ENCODE results near the gene OR52E1. TPM values are rescaled to one million over a fixed set of nuclear protein-coding genes. Genes with fewer than 3 reads are reported as not detected.

The OR52E1 gene
- total and polyA plus RNA-seq, 4 experiments from 2014 or later, result not detected

DNA sequence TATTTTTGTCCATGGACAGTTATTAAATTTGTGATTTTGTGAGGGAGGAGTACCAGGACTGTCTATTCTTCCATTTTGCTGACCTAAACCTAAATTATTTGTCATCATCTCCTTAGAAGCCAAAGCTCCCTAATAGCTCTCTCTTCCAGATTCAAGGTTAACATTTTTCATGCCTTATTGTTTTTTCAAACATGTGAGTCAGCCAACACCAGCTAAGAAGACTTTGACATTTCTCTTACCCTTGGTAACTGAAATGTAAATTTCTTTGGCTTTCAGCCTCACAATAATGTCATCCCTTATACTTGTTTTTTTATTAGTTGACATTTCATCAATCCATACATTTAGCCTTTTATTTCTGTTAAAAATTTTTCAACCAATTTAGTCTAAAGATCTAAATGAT, 19.2 kb downstream of the OR52E1 start:
- ChIA-PET CTCF (ENCODE audit: partially characterized antibody) (no interaction called here), POLR2A (ENCODE audit: partially characterized antibody) (no interaction called here)
- no peaks in the 10 kb centered on the region for H3K36me3 ChIP-seq (ENCODE audit: insufficient read depth, low read length)
- H3K4me1 ChIP-seq (ENCODE audit: insufficient read depth, low read length), result no peaks in the 10 kb centered on the region
- intact Hi-C loops (cut with micrococcal nuclease), result no loop called here
- Mint-ChIP-seq H3K36me3 (no peaks in the 10 kb centered on the region), H3K4me1 (no peaks in the 10 kb centered on the region), H3K27ac (no peak overlapping the region), H3K4me3 (no peak overlapping the region), H3K9me3 (peaks cover 0 to 1% (median 0%) of the 10 kb centered on the region in 8 donors), H3K27me3 (no peaks in the 10 kb centered on the region)
- H3K9me3 ChIP-seq (ENCODE audit: control insufficient read depth in 1 of 2, low read length in 2 of 2), result no peaks in the 10 kb centered on the region
- H3K27me3 ChIP-seq (ENCODE audit: insufficient read depth, low read length), result no peaks in the 10 kb centered on the region
- no peak overlapping the region for H3K27ac ChIP-seq (ENCODE audit: low read depth, low read length)
- DNase-seq, result no peak
- H3K4me3 ChIP-seq (ENCODE audit: low read length in 2 of 2), result no peak overlapping the region

DNA sequence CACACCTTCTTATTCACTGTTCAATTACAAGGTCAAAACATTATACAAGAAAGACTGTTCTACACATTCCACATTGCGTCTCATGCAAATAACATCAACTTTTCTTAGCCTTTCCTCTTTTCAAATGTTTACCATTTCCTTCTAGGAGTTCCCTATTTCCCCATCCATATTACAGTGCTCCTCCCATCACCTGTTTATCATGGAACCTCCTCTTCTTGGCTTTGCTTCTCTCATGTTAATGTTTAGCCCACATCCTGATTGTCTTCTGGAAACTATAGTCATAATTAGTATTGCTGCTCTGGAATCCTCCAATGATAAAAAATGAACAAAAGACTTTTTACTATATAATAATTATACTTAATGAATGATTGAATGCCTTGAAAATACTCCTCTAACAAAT, 21.3 kb downstream of the OR52E1 start:
- H3K36me3 Mint-ChIP-seq, result no peaks in the 10 kb centered on the region
- H3K4me1 Mint-ChIP-seq, result no peaks in the 10 kb centered on the region
- H3K27ac Mint-ChIP-seq, result no peak overlapping the region
- Histone ChIP-seq H3K9me3 (ENCODE audit: control insufficient read depth in 1 of 2, low read length in 2 of 2) (no peaks in the 10 kb centered on the region), H3K36me3 (ENCODE audit: insufficient read depth, low read length) (no peaks in the 10 kb centered on the region), H3K27me3 (ENCODE audit: insufficient read depth, low read length) (no peaks in the 10 kb centered on the region), H3K4me1 (ENCODE audit: insufficient read depth, low read length) (no peaks in the 10 kb centered on the region), H3K27ac (ENCODE audit: low read depth, low read length) (no peak overlapping the region), H3K4me3 (ENCODE audit: low read length in 2 of 2) (no peak overlapping the region)
- CTCF ChIA-PET (ENCODE audit: partially characterized antibody), result no interaction called here
- intact Hi-C loops (cut with micrococcal nuclease), result no loop called here
- no peak for DNase-seq
- peak overlapping the region in 1 of 8 donors; percentile 5 for H3K4me3 Mint-ChIP-seq
- peaks cover 0 to 1% (median 0%) of the 10 kb centered on the region in 8 donors for H3K9me3 Mint-ChIP-seq
- no peaks in the 10 kb centered on the region for H3K27me3 Mint-ChIP-seq
- POLR2A ChIA-PET (ENCODE audit: partially characterized antibody), result no interaction called here

- POLR2A ChIA-PET (ENCODE audit: partially characterized antibody), result no interaction called here
- intact Hi-C loops (cut with micrococcal nuclease), result no loop called here
- Histone ChIP-seq H3K27me3 (ENCODE audit: insufficient read depth, low read length) (no peaks in the 10 kb centered on the region), H3K9me3 (ENCODE audit: control insufficient read depth in 1 of 2, low read length in 2 of 2) (no peaks in the 10 kb centered on the region), H3K4me3 (ENCODE audit: low read length in 2 of 2) (no peak overlapping the region), H3K27ac (ENCODE audit: low read depth, low read length) (no peak overlapping the region), H3K36me3 (ENCODE audit: insufficient read depth, low read length) (no peaks in the 10 kb centered on the region), H3K4me1 (ENCODE audit: insufficient read depth, low read length) (no peaks in the 10 kb centered on the region)
- Mint-ChIP-seq H3K9me3 (peaks cover 0 to 1% (median 0%) of the 10 kb centered on the region in 8 donors), H3K27me3 (no peaks in the 10 kb centered on the region), H3K36me3 (no peaks in the 10 kb centered on the region), H3K27ac (no peak overlapping the region), H3K4me1 (no peaks in the 10 kb centered on the region), H3K4me3 (no peak overlapping the region)
- DNase-seq, result no peak
- CTCF ChIA-PET (ENCODE audit: partially characterized antibody), result no interaction called here
Observed at GRCh38 chr11:5092821-5093585, 23.6 kb downstream of the OR52E1 start.

DNA sequence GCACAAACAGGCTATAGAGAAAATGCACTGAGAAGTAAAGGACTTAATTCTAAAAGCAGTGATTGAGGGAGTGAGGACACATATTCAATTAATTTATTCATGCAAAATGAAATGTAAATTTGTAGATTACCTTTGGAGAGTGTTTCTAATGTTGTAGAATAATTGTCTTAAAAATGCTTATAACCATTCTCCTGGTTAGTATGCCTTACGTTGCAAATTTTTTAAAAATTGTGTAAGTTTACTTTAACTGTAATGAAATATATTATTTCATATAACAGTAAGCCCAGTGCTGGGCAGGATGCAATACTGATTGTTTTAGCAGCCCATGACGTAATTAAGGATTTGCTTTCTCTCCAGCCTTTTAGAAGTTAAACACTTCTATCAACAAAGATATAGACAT, 26.6 kb downstream of the OR52E1 start:
- Histone ChIP-seq H3K4me1 (ENCODE audit: insufficient read depth, low read length) (no peaks in the 10 kb centered on the region), H3K9me3 (ENCODE audit: control insufficient read depth in 1 of 2, low read length in 2 of 2) (no peaks in the 10 kb centered on the region), H3K27ac (ENCODE audit: low read depth, low read length) (no peak overlapping the region), H3K27me3 (ENCODE audit: insufficient read depth, low read length) (no peaks in the 10 kb centered on the region), H3K4me3 (ENCODE audit: low read length in 2 of 2) (no peak overlapping the region), H3K36me3 (ENCODE audit: insufficient read depth, low read length) (no peaks in the 10 kb centered on the region)
- peaks cover 0 to 1% (median 0%) of the 10 kb centered on the region in 8 donors for H3K9me3 Mint-ChIP-seq
- no peaks in the 10 kb centered on the region for H3K4me1 Mint-ChIP-seq
- H3K36me3 Mint-ChIP-seq, result no peaks in the 10 kb centered on the region
- DNase-seq, result no peak
- ChIA-PET CTCF (ENCODE audit: partially characterized antibody) (no interaction called here), POLR2A (ENCODE audit: partially characterized antibody) (no interaction called here)
- no peak overlapping the region for H3K4me3 Mint-ChIP-seq
- H3K27me3 Mint-ChIP-seq, result peaks cover 0 to 2% of the 10 kb centered on the region in 2 donors
- H3K27ac Mint-ChIP-seq, result no peak overlapping the region
- intact Hi-C loops (cut with micrococcal nuclease), result no loop called here

- H3K9me3 ChIP-seq (ENCODE audit: control insufficient read depth in 1 of 2, low read length in 2 of 2), result no peaks in the 10 kb centered on the region
- H3K27me3 ChIP-seq (ENCODE audit: insufficient read depth, low read length), result no peaks in the 10 kb centered on the region
- DNase-seq, result no peak
- no peaks in the 10 kb centered on the region for H3K9me3 Mint-ChIP-seq
- no peak overlapping the region for H3K4me3 ChIP-seq (ENCODE audit: low read length in 2 of 2)
- CTCF ChIA-PET (ENCODE audit: partially characterized antibody), result no interaction called here
- no peaks in the 10 kb centered on the region for H3K4me1 Mint-ChIP-seq
- H3K27me3 Mint-ChIP-seq, result peaks cover 0 to 4% of the 10 kb centered on the region in 2 donors
- H3K36me3 Mint-ChIP-seq, result no peaks in the 10 kb centered on the region
- POLR2A ChIA-PET (ENCODE audit: partially characterized antibody), result no interaction called here
- H3K27ac Mint-ChIP-seq, result no peak overlapping the region
- no peaks in the 10 kb centered on the region for H3K4me1 ChIP-seq (ENCODE audit: insufficient read depth, low read length)
- H3K27ac ChIP-seq (ENCODE audit: low read depth, low read length), result no peak overlapping the region
- H3K36me3 ChIP-seq (ENCODE audit: insufficient read depth, low read length), result no peaks in the 10 kb centered on the region
- H3K4me3 Mint-ChIP-seq, result no peak overlapping the region
- intact Hi-C loops (cut with micrococcal nuclease), result no loop called here
Observed at GRCh38 chr11:5102246-5102645, 32.9 kb downstream of the OR52E1 start.

GRCh38 chr11:5103066-5103465, 33.7 kb downstream of the OR52E1 start:
- H3K9me3 ChIP-seq (ENCODE audit: control insufficient read depth in 1 of 2, low read length in 2 of 2), result no peaks in the 10 kb centered on the region
- H3K4me3 Mint-ChIP-seq, result no peak overlapping the region
- ChIA-PET CTCF (ENCODE audit: partially characterized antibody) (no interaction called here), POLR2A (ENCODE audit: partially characterized antibody) (no interaction called here)
- H3K4me3 ChIP-seq (ENCODE audit: low read length in 2 of 2), result no peak overlapping the region
- peaks cover 0 to 4% of the 10 kb centered on the region in 2 donors for H3K27me3 Mint-ChIP-seq
- no peaks in the 10 kb centered on the region for H3K9me3 Mint-ChIP-seq
- no peak for DNase-seq
- H3K27me3 ChIP-seq (ENCODE audit: insufficient read depth, low read length), result no peaks in the 10 kb centered on the region
- H3K36me3 Mint-ChIP-seq, result no peaks in the 10 kb centered on the region
- H3K4me1 ChIP-seq (ENCODE audit: insufficient read depth, low read length), result no peaks in the 10 kb centered on the region
- intact Hi-C loops (cut with micrococcal nuclease), result no loop called here
- no peaks in the 10 kb centered on the region for H3K4me1 Mint-ChIP-seq
- H3K27ac ChIP-seq (ENCODE audit: low read depth, low read length), result no peak overlapping the region
- H3K27ac Mint-ChIP-seq, result no peak overlapping the region
- H3K36me3 ChIP-seq (ENCODE audit: insufficient read depth, low read length), result no peaks in the 10 kb centered on the region

- Mint-ChIP-seq H3K4me3 (no peak overlapping the region), H3K36me3 (no peaks in the 10 kb centered on the region), H3K27me3 (peaks cover 0 to 2% of the 10 kb centered on the region in 2 donors), H3K27ac (no peak overlapping the region), H3K4me1 (no peaks in the 10 kb centered on the region), H3K9me3 (no peaks in the 10 kb centered on the region)
- no peak overlapping the region for H3K4me3 ChIP-seq (ENCODE audit: low read length in 2 of 2)
- no peaks in the 10 kb centered on the region for H3K9me3 ChIP-seq (ENCODE audit: control insufficient read depth in 1 of 2, low read length in 2 of 2)
- POLR2A ChIA-PET (ENCODE audit: partially characterized antibody), result no interaction called here
- H3K27ac ChIP-seq (ENCODE audit: low read depth, low read length), result no peak overlapping the region
- DNase-seq, result no peak
- H3K27me3 ChIP-seq (ENCODE audit: insufficient read depth, low read length), result no peaks in the 10 kb centered on the region
- no peaks in the 10 kb centered on the region for H3K4me1 ChIP-seq (ENCODE audit: insufficient read depth, low read length)
- intact Hi-C loops (cut with micrococcal nuclease), result no loop called here
- no peaks in the 10 kb centered on the region for H3K36me3 ChIP-seq (ENCODE audit: insufficient read depth, low read length)
- CTCF ChIA-PET (ENCODE audit: partially characterized antibody), result no interaction called here
Observed at GRCh38 chr11:5107285-5107684, 37.9 kb downstream of the OR52E1 start.

- ChIA-PET POLR2A (ENCODE audit: partially characterized antibody) (no interaction called here), CTCF (ENCODE audit: partially characterized antibody) (no interaction called here)
- H3K36me3 ChIP-seq (ENCODE audit: insufficient read depth, low read length), result no peaks in the 10 kb centered on the region
- no peaks in the 10 kb centered on the region for H3K27me3 ChIP-seq (ENCODE audit: insufficient read depth, low read length)
- H3K27ac ChIP-seq (ENCODE audit: low read depth, low read length), result no peak overlapping the region
- no peaks in the 10 kb centered on the region for H3K4me1 Mint-ChIP-seq
- H3K27me3 Mint-ChIP-seq, result peaks cover 8 to 9% of the 10 kb centered on the region in 2 donors
- intact Hi-C loops (cut with micrococcal nuclease), result no loop called here
- H3K27ac Mint-ChIP-seq, result no peak overlapping the region
- no peak overlapping the region for H3K4me3 Mint-ChIP-seq
- H3K36me3 Mint-ChIP-seq, result no peaks in the 10 kb centered on the region
- DNase-seq, result no peak
- no peaks in the 10 kb centered on the region for H3K9me3 ChIP-seq (ENCODE audit: control insufficient read depth in 1 of 2, low read length in 2 of 2)
- H3K4me1 ChIP-seq (ENCODE audit: insufficient read depth, low read length), result no peaks in the 10 kb centered on the region
- peaks cover 0 to 2% (median 0%) of the 10 kb centered on the region in 8 donors for H3K9me3 Mint-ChIP-seq
- H3K4me3 ChIP-seq (ENCODE audit: low read length in 2 of 2), result no peak overlapping the region
Observed at GRCh38 chr11:5115339-5115738, 46.0 kb downstream of the OR52E1 start.
